Lower leg skin (tissue), 4 donors: ENCODE results near the gene FAM13A. TPM values are rescaled to one million over a fixed set of nuclear protein-coding genes. Genes with fewer than 3 reads are reported as not detected.
"Not testable (repeated sequence)": the region's sequence is repeated elsewhere in the genome, so short reads cannot be mapped to it uniquely, and the experiment has no call there.

Source experiments
- DNase-seq, 2 donors: peaks; one replicate each; pipeline ENCODE4 v3.0.0-alpha.2; 2019; ENCODE audit warnings: low spot score in 2 of 2
- H3K4me3 ChIP-seq: fragments of 200-600 bp; sonication (generic); 2 replicates; pipeline ENCODE4 v1.5.1; 2017; ENCODE audit warnings: mild to moderate bottlenecking, low read depth; ENCODE audit not compliant: poor library complexity, severe bottlenecking
- POLR2A ChIP-seq, 2 donors: fragments of 450-650 bp; IDR thresholded peaks; one replicate each; pipeline ENCODE4 v1.6.1; 2016 to 2017; ENCODE audit warnings: antibody characterized with exemption in 2 of 2, mild to moderate bottlenecking in 1 of 2, moderate library complexity in 1 of 2
- WGBS, 2 donors: methylation state at CpG; one replicate each; pipeline ENCODE4 v1.1.5; 2018; 5-methylcytosine and 5-hydroxymethylcytosine counted together
- intact Hi-C: fragments of 100-400 bp; cut with DNase I; formaldehyde crosslinking; loops from one replicate; pipeline ENCODE4 v1.15.0; 2023; ENCODE audit warnings: low total_unique reads
- total RNA-seq, 4 donors: library from RNA; depleted of rRNA; stranded (reverse); fragments of >200 nt; gene quantifications; one replicate each; pipeline ENCODE4 v1.1.0, GENCODE V29; 2016
- TF ChIP-seq, protein P1 (sequence below), 3 donors: fragments of 450-650 bp; IDR thresholded peaks; one replicate each; pipeline ENCODE4 v1.5.1; 2016; ENCODE audit warnings: antibody characterized with exemption in 3 of 3, mild to moderate bottlenecking in 3 of 3, moderate library complexity in 2 of 3

Gene FAM13A
- total RNA-seq, 4 donors from 2014 or later = 50.0 to 303 (median 114) TPM

DNA sequence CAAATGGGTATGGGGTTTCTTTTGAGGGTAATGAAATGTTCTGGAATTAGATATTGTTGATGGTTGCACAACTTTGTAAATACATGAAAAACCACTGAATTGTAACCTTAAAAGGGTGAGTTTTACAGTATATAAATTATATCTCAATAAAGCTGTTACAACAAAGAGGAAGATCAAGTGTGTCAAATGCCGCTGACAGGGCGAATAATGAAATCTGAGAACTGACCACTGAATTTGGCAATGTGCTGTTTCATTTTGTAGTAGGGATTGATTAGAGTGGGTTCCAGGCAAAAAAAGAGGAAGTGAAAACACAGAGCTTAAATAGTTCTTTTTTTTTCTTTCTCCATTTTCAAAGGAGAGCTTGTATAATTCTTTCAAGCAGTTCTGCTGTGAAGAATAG, 198.2 kb downstream of the FAM13A start:
- TF ChIP-seq POLR2A (IDR thresholded peaks at IDR 0.05) = no peak
- TF ChIP-seq, protein P1, sequence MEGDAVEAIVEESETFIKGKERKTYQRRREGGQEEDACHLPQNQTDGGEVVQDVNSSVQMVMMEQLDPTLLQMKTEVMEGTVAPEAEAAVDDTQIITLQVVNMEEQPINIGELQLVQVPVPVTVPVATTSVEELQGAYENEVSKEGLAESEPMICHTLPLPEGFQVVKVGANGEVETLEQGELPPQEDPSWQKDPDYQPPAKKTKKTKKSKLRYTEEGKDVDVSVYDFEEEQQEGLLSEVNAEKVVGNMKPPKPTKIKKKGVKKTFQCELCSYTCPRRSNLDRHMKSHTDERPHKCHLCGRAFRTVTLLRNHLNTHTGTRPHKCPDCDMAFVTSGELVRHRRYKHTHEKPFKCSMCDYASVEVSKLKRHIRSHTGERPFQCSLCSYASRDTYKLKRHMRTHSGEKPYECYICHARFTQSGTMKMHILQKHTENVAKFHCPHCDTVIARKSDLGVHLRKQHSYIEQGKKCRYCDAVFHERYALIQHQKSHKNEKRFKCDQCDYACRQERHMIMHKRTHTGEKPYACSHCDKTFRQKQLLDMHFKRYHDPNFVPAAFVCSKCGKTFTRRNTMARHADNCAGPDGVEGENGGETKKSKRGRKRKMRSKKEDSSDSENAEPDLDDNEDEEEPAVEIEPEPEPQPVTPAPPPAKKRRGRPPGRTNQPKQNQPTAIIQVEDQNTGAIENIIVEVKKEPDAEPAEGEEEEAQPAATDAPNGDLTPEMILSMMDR (IDR thresholded peaks at IDR 0.05) = no peak
- no peak for DNase-seq
- intact Hi-C loops = no loop called here
- H3K4me3 ChIP-seq = no peak overlapping the region
- WGBS, 2 donors = 80 to 88% methylated on average over 2 of the region's 2 CpGs

DNA sequence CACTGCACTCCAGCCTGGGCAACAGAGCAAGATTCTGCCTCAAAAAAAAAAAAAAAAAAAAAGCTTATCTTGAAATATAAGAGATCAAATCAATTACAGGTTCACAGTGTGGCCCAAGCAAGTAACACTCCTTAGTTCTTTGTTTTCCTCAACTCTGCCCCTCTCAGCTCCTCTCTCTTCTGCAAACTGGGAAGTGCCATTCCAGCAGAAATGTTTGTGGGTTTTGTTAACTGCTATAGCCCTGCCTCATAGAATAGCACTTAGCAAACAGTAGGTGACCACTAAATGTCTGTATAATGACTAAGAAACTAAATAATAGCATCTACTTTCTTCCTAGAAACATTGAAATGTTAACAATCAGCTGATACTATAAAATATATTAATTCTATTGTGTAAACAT, 199.4 kb downstream of the FAM13A start:
- intact Hi-C loops = no loop called here
- TF ChIP-seq POLR2A (IDR thresholded peaks at IDR 0.05) = no peak
- TF ChIP-seq, protein P1 (IDR thresholded peaks at IDR 0.05) = no peak
- DNase-seq = no peak
- no peak overlapping the region for H3K4me3 ChIP-seq

DNA sequence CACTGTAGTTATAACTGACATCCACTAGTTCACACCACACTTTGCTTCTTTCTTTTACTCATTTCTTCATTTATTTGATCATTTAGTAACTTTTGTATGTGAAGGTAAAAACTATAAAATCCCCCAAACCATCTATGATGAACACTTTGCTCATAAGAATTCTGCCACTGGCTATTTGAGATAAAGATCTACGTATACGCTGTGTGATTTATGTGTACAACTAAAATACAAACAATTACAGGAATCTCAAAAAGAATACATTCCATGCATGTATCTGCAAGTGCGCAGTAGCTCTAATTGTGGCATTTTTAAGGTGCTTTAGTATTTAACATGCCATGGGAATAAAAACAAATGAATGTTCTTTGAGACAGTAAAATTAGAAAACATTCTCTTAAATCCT, 202.5 kb downstream of the FAM13A start:
- no peak for DNase-seq
- 71 to 88% methylated on average over 3 of the region's 3 CpGs for WGBS, 2 donors
- H3K4me3 ChIP-seq = no peak overlapping the region
- TF ChIP-seq, protein P1 (IDR thresholded peaks at IDR 0.05) = no peak
- no peak for TF ChIP-seq POLR2A (IDR thresholded peaks at IDR 0.05)
- intact Hi-C loops = no loop called here

DNA sequence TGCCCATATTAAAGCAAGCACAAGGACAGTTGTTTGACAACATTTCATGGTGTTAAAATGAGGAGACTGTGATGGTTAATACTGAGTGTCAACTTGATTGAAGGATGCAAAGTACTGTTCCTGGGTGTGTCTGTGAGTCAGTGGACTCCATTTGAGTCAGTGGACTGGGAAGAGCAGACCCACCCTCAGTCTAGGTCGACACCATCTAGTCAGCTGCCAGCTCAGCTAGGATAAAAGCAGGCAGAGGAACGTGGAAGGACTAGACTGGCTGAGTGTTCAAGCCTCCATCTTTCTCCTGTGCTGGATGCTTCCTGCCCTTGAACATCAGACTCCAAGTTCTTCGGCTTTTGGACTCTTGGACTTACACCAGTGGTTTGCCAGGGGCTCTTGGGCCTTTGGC, 203.4 kb downstream of the FAM13A start:
- H3K4me3 ChIP-seq, DNase-seq, intact Hi-C loops: not testable (repeated sequence)
- WGBS, 2 donors = 82 to 83% methylated on average over 3 of the region's 3 CpGs

DNA sequence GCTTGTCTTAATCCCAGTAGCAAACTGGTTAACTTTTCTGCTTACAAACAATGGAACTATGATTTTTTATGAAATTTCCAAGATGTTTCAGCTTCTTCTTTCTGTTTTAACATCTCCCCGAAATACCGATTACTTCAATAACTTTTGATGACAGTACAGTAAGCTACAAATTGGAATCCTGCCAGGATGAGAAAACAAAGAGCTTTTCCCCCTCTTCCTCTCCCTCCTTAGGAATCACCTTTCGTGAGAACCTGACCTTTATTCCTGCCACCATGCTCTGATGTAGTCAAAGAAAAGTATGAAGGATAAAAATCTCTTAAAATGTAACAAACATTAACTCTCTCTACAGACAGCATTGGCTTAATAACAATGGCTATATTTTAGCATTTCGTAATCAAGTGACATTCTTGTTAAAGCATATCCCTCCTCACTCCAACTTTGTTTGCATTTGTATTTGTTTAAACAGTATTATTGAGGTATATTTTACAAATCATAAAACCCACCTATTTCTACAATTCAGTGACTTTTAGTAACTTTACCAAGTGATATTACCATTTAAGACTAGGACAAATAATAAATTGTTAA, 210.7 kb downstream of the FAM13A start:
- 52 to 60% methylated on average over 4 of the region's 4 CpGs for WGBS, 2 donors
- no peak overlapping the region for H3K4me3 ChIP-seq
- intact Hi-C loops = no loop called here
- no peak for TF ChIP-seq POLR2A (IDR thresholded peaks at IDR 0.05)
- TF ChIP-seq, protein P1 (IDR thresholded peaks at IDR 0.05) = no peak
- no peak for DNase-seq

DNA sequence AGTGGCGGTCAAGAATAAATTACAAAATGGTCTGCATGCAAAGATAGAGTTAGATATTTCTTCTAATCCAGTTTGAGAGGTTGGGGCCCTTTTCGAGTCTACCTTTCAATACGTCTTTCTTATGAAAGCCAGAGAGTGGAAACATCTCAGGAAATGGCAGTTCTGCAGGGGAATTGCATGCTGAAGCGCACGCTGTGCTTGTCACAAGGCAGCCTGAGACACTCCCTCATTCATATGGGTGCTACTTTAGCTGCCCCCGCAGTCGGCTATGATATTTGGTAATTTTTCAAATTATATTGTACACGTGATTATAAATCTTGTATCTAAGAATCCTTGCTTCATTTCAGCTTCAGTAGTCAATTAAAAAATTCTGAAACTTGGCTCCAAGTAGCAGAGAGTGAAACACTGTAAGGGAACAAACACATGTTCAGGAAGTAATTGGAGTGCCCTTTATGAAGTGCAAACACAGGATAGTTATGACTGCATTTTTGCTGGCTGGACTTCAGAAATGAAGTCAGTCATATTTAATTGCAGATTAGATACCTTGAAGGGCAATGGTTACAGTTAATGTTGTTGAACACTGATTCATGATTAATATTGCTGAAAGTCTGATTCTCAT, 213.8 kb downstream of the FAM13A start:
- no peak for TF ChIP-seq POLR2A (IDR thresholded peaks at IDR 0.05)
- TF ChIP-seq, protein P1 (IDR thresholded peaks at IDR 0.05) = no peak
- intact Hi-C loops = no loop called here

More for the DNA sequence above, 213.8 kb downstream of the FAM13A start:
- no peak for DNase-seq
- 65 to 66% methylated on average over 8 of the region's 8 CpGs for WGBS, 2 donors
- no peak overlapping the region for H3K4me3 ChIP-seq
